MCF 10A (cell line): ENCODE results near the gene MECP2. TPM values are rescaled to one million over a fixed set of nuclear protein-coding genes. Genes with fewer than 3 reads are reported as not detected.
"Not testable (repeated sequence)": the region's sequence is repeated elsewhere in the genome, so short reads cannot be mapped to it uniquely, and the experiment has no call there.

Experiments used
- BruUV-seq: library from RNA; stranded (reverse); fragments of 400-500 nt; replicated peaks from 2 replicates; lab custom pipeline; 2021; lab: Mats Ljungman, UMichigan
- CTCF ChIA-PET: fragments of 300-600 bp; sonication (Branson Sonifier 250); formaldehyde crosslinking; extraction: SDS; loops from one replicate; lab custom pipeline; 2021; ENCODE audit warnings: antibody characterized with exemption, inconsistent platforms; lab: Yijun Ruan, JAX
- POLR2A ChIA-PET: fragments of 300-600, 350-650 bp; sonication (Branson Sonifier 250); formaldehyde crosslinking; extraction: SDS; loops from one replicate; lab custom pipeline; 2020; ENCODE audit warnings: antibody characterized with exemption, inconsistent platforms; lab: Yijun Ruan, JAX
- DNase-seq: peaks from one replicate; pipeline ENCODE4 v3.0.0-alpha.2; 2018; ENCODE audit not compliant: unreplicated experiment
- H3K27ac Mint-ChIP-seq: one replicate; pipeline ENCODE4 v1.8.0; 2022; ENCODE audit warnings: mild to moderate bottlenecking, low read depth, mixed read lengths; ENCODE audit not compliant: unreplicated experiment
- H3K27me3 Mint-ChIP-seq: one replicate; pipeline ENCODE4 v1.8.0; 2022; ENCODE audit warnings: mixed read lengths; ENCODE audit not compliant: insufficient read depth, unreplicated experiment
- H3K36me3 Mint-ChIP-seq: one replicate; pipeline ENCODE4 v1.8.0; 2022; ENCODE audit warnings: mild to moderate bottlenecking, moderate library complexity, mixed read lengths; ENCODE audit not compliant: insufficient read depth, unreplicated experiment
- H3K4me1 Mint-ChIP-seq: one replicate; pipeline ENCODE4 v1.8.0; 2022; ENCODE audit warnings: mixed read lengths; ENCODE audit not compliant: insufficient read depth, unreplicated experiment
- H3K4me3 Mint-ChIP-seq: one replicate; pipeline ENCODE4 v1.8.0; 2022; ENCODE audit warnings: mild to moderate bottlenecking, moderate library complexity, mixed read lengths; ENCODE audit not compliant: unreplicated experiment
- H3K9me3 Mint-ChIP-seq: one replicate; pipeline ENCODE4 v1.8.0; 2022; ENCODE audit warnings: mixed read lengths; ENCODE audit not compliant: unreplicated experiment
- intact Hi-C: fragments of 100-400 bp; cut with micrococcal nuclease; formaldehyde crosslinking; loops from 2 replicates; pipeline ENCODE4 v1.14.1; 2022
- total RNA-seq: library from RNA; stranded (reverse); gene quantifications from 2 replicates; pipeline ENCODE4 v1.2.3, GENCODE V29; 2022
- TF ChIP-seq, protein P1 (sequence below): fragments of 200-600 bp; IDR thresholded peaks from one replicate; pipeline ENCODE4 v1.8.0; 2022; ENCODE audit warnings: antibody characterized with exemption, mild to moderate bottlenecking; ENCODE audit not compliant: unreplicated experiment

The MECP2 gene
- total RNA-seq, 1 experiment from 2014 or later = 46.9 TPM

DNA sequence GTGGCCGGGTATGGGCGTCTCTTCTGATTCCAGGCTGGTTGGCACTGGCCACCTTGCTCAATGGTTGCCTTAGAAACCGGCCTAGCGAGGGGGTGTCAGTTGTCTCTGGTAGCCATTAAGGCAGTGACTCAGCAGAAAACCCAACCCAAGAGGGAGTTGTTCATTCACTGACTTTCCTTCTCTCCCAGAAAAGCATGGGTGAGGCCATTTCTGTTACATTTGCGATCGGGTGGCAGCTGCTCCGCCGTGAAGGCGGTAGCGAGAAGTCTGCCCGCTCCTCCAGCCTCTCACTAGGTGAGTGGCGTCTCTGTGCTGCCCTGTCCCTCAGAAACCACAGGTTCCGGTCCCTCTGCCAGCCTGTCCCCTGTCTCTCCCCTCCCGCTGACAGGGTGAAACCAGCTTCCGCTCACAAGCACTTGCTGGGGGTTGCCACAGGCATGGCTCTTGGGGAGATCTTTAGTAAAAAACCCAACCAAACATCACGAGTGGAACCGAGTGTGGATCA lies 95.2 kb downstream of the MECP2 start:
- Mint-ChIP-seq H3K4me1 (peaks cover 6% of the 10 kb centered on the region), H3K27me3 (peaks cover 66% of the 10 kb centered on the region), H3K4me3 (no peak overlapping the region), H3K36me3 (peaks cover 8% of the 10 kb centered on the region), H3K27ac (no peak overlapping the region), H3K9me3 (no peaks in the 10 kb centered on the region)
- DNase-seq = peak; percentile 71
- CTCF ChIA-PET = interaction anchor here (0.6 to 2.1 kb wide), 3 partner anchors 10 to 26 kb away, joined by 5 to 10 read pairs (median 6); no protein-coding TSS in a partner anchor
- POLR2A ChIA-PET = interaction anchor here (0.6 to 0.7 kb wide), 2 partner anchors 96 to 227 kb away, joined by 3 to 4 read pairs; no protein-coding TSS in a partner anchor
- intact Hi-C loops = no loop called here
- TF ChIP-seq, protein P1, sequence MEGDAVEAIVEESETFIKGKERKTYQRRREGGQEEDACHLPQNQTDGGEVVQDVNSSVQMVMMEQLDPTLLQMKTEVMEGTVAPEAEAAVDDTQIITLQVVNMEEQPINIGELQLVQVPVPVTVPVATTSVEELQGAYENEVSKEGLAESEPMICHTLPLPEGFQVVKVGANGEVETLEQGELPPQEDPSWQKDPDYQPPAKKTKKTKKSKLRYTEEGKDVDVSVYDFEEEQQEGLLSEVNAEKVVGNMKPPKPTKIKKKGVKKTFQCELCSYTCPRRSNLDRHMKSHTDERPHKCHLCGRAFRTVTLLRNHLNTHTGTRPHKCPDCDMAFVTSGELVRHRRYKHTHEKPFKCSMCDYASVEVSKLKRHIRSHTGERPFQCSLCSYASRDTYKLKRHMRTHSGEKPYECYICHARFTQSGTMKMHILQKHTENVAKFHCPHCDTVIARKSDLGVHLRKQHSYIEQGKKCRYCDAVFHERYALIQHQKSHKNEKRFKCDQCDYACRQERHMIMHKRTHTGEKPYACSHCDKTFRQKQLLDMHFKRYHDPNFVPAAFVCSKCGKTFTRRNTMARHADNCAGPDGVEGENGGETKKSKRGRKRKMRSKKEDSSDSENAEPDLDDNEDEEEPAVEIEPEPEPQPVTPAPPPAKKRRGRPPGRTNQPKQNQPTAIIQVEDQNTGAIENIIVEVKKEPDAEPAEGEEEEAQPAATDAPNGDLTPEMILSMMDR = no peak
- BruUV-seq = no TSS peak

DNA sequence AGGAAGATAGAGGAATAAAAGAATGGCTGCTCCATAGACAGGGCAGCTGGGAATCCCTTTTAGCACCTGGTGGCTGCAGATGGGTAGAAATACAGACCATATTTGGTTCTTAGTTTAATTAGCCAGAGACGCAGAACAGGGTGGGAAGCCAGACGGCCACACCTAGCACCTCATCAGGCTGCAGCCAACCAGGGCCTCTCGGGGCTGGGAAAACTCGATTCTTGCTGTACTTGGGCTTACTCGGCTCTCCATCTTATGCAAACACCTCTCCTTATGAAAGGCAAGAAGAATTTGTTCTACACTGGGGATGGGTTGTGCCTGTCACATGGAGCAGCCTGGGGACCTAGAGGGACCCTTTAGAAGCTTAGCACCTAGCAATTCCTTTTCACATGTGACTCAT lies 97.5 kb downstream of the MECP2 start:
- DNase-seq = no peak
- Mint-ChIP-seq H3K9me3 (no peaks in the 10 kb centered on the region), H3K4me3 (no peak overlapping the region), H3K4me1 (peaks cover 6% of the 10 kb centered on the region), H3K36me3 (no peaks in the 10 kb centered on the region), H3K27me3 (peaks cover 49% of the 10 kb centered on the region), H3K27ac (no peak overlapping the region)
- TF ChIP-seq, protein P1 = no peak
- no TSS peak for BruUV-seq
- CTCF ChIA-PET = interaction anchor here (0.6 to 0.8 kb wide), 4 partner anchors 17 to 493 kb away, joined by 3 to 4 read pairs (median 3); no protein-coding TSS in a partner anchor
- intact Hi-C loops = no loop called here
- POLR2A ChIA-PET = no interaction called here

DNA sequence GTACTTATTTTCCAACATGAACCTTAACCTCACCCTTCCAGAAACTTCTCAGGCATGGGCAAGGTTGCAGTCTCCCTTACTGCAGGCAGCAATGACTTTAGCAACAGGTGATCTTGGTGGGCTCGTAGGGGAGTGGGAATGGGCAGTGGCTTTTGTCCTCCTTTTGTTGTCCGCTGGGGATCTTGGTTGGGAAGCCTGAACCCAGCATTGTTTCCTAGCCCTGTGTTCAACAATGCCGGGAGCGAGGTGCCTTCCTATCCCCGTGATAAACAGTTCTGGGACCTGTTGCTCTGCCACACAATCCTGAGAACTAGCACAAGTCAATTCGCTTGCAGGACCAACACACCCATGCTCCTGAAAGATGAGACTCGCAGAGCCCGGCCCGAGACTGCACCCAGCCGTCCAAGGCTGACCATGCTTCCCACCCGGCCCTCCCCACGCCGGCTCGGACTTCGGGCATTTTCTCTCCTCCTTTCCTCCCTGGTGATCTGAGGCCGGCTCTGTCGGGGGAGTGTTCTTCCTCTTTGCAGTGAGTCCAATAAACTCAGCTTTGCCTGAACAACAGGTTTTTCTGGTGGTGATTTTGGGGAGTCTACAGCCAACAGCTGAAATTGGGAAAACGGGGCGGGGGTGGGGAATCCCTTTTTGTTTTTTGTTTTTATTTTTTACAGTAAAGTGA lies 98.0 kb downstream of the MECP2 start:
- Mint-ChIP-seq H3K4me3 (no peak overlapping the region), H3K4me1 (peaks cover 6% of the 10 kb centered on the region), H3K27ac (no peak overlapping the region), H3K36me3 (no peaks in the 10 kb centered on the region), H3K27me3 (peaks cover 45% of the 10 kb centered on the region), H3K9me3 (no peaks in the 10 kb centered on the region)
- TF ChIP-seq, protein P1 = no peak
- DNase-seq = no peak
- ChIA-PET POLR2A (no interaction called here), CTCF (interaction anchor here (0.6 to 0.7 kb wide), 2 partner anchors 77 to 492 kb away, joined by 3 to 4 read pairs; no protein-coding TSS in a partner anchor)
- BruUV-seq = no TSS peak
- intact Hi-C loops = no loop called here

DNA sequence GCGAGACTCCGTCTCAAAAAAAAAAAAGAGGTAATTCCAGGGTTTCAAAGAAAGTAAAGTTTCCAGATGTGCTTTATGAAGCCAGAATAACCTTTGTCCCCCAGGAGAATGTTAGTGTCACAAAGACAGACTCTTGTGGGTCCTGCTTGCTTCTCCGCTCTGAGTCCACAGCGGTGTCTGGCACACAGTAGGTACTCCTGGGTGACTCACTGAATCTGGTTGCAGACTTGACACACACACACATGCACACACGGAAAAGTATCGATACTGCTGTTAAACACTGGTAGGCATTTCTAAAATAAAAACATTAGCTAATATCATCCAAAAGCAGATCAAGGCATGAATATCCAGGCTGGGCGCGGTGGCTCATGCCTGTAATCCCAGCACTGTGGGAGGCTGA lies 102.0 kb downstream of the MECP2 start:
- TF ChIP-seq, protein P1 = no peak
- no peaks in the 10 kb centered on the region for H3K4me1 Mint-ChIP-seq
- H3K4me3 Mint-ChIP-seq = no peak overlapping the region
- H3K36me3 Mint-ChIP-seq = no peaks in the 10 kb centered on the region
- no peak for DNase-seq
- no peak overlapping the region for H3K27ac Mint-ChIP-seq
- H3K27me3 Mint-ChIP-seq = peaks cover 46% of the 10 kb centered on the region
- POLR2A ChIA-PET = interaction anchor here (0.8 to 1.0 kb wide), 2 partner anchors 15 to 24 kb away, joined by 3 read pairs; no protein-coding TSS in a partner anchor
- BruUV-seq = no TSS peak
- intact Hi-C loops = no loop called here
- CTCF ChIA-PET = interaction anchor here (1.0 kb wide), 2 partner anchors 17 to 85 kb away, joined by 3 to 4 read pairs; no protein-coding TSS in a partner anchor
- no peaks in the 10 kb centered on the region for H3K9me3 Mint-ChIP-seq

DNA sequence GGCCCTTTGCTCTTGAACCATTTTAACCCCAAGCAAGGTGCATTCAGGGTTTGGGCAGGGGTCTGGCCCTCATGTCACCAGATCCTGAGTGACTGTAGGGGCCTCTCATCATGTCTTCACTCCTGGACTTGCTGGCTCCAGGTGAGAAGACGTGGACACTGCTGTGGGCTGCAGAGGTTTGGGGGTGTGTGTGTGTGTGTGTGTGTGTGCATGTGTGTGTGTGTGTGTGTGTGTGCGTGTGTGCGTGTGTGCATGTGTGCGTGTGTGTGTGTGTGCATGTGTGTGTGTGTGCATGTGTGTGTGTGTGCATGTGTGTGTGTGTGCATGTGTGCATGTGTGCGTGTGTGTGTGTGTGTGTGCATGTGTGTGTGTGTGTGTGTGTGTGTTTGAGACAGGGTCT lies 103.1 kb downstream of the MECP2 start:
- POLR2A ChIA-PET = interaction anchor here (0.7 kb wide), 1 partner anchor 10 kb away, joined by 3 read pairs; no protein-coding TSS in a partner anchor
- H3K9me3 Mint-ChIP-seq, H3K36me3 Mint-ChIP-seq, CTCF ChIA-PET, intact Hi-C loops, BruUV-seq, H3K27ac Mint-ChIP-seq, H3K4me3 Mint-ChIP-seq, DNase-seq, H3K4me1 Mint-ChIP-seq: not testable (repeated sequence)
- H3K27me3 Mint-ChIP-seq = peaks cover 47% of the 10 kb centered on the region
